K562 (cell line): ENCODE results near the gene VWA2. TPM values are rescaled to one million over a fixed set of nuclear protein-coding genes. Genes with fewer than 3 reads are reported as not detected.

Source experiments
- MAFK ChIP-seq: IDR thresholded peaks from 2 replicates; pipeline ENCODE4 v1.6.1; 2011; ENCODE audit warnings: low read length, improper control_type of control experiment
- NR2F6 ChIP-seq: fragments of 450-650 bp; formaldehyde crosslinking; IDR thresholded peaks from 2 replicates; pipeline ENCODE4 v1.4.0; 2020; ENCODE audit warnings: mild to moderate bottlenecking
- TFAM ChIP-seq: fragments of 250-450 bp; sonication (Bioruptor Pico); conservative IDR thresholded peaks from 2 replicates; pipeline ENCODE4 v1.5.0; 2021; ENCODE audit warnings: mild to moderate bottlenecking, moderate library complexity
- ZNF253 ChIP-seq: fragments of 250-450 bp; sonication (Bioruptor Pico); conservative IDR thresholded peaks from 2 replicates; pipeline ENCODE4 v1.6.1; 2021; ENCODE audit warnings: mild to moderate bottlenecking
- ZNF592 ChIP-seq: fragments of 450-650 bp; IDR thresholded peaks from 2 replicates; pipeline ENCODE4 v1.6.1; 2017; ENCODE audit warnings: antibody characterized with exemption, mild to moderate bottlenecking
- ZSCAN29 ChIP-seq: fragments of 450-650 bp; IDR thresholded peaks from 2 replicates; pipeline ENCODE4 v1.6.1; 2017
- polyA plus RNA-seq, 8 experiments: library from polyadenylated mRNA; depleted of rRNA in 4 of 8; stranded (reverse) in 5 of 8; unstranded in 3 of 8; fragments of >200 nt; fragmentation: Nextera tagmentation in 2 of 8; fragmentation: Illumina TruSeq in 1 of 8; extraction: Ambion mirVana in 2 of 8; extraction: Trizol in 1 of 8; gene quantifications; 2 replicates each; pipeline versions ENCODE4 v1.2.1 to v1.2.3, GENCODE V29; 2011 to 2014; ENCODE audit warnings: inconsistent platforms in 1 of 8, missing spikeins in 1 of 8
- total RNA-seq, 7 experiments: library from RNA; depleted of rRNA in 6 of 7; stranded (reverse); fragments of >200 nt in 6 of 7; fragmentation: Illumina TruSeq in 2 of 7; extraction: Trizol in 2 of 7; gene quantifications; 2 replicates each; pipeline versions ENCODE4 v1.2.1 to v1.2.3, GENCODE V29; 2011 to 2021; ENCODE audit warnings: low replicate concordance in 1 of 7

VWA2 gene
- total and polyA plus RNA-seq, 9 of the 15 experiments (the other 6 are each of a cell fraction or from before 2014, with no cell fraction given): not detected

GRCh38 chr10:114340816-114341215 is 101.8 kb downstream of the VWA2 start (continued):
- TF ChIP-seq ZNF592 (no peak), MAFK (no peak), ZNF253 (CRISPR knock-in tag) (no peak), NR2F6 (CRISPR knock-in tag) (no peak), TFAM (no peak), ZSCAN29 (no peak)

Other genes starting within 250 kb of the VWA2 start
- 0.09 and 0.12 TPM in 2 replicates for gene ADRB1, start 195.4 kb upstream of the VWA2 start, total RNA-seq (2014; rRNA removed)
- 0.06 TPM in 1 of 2 replicates, not detected in the other for gene ADRB1, start 195.4 kb upstream of the VWA2 start, total RNA-seq (2014; rRNA removed; fragmentation: Illumina TruSeq; extraction: Trizol)
- gene ADRB1, start 195.4 kb upstream of the VWA2 start, total RNA-seq (2015; rRNA removed; fragmentation: Illumina TruSeq; extraction: Trizol): not detected in 2 replicates
- 0.07 and 0.11 TPM in 2 replicates for gene ADRB1, start 195.4 kb upstream of the VWA2 start, total RNA-seq (2021)
- gene ADRB1, start 195.4 kb upstream of the VWA2 start, polyA plus RNA-seq (2011; rRNA removed): 0.07 TPM in 1 of 2 replicates, not detected in the other
- gene ADRB1, start 195.4 kb upstream of the VWA2 start, polyA plus RNA-seq (2014; fragmentation: Illumina TruSeq; extraction: Trizol): not detected in 2 replicates
- gene ADRB1, start 195.4 kb upstream of the VWA2 start, polyA plus RNA-seq (2014; fragmentation: Nextera tagmentation; extraction: Ambion mirVana): under 1 TPM in 1 of 2 experiments, not detected in 1; 0.07 TPM
- gene ADRB1, start 195.4 kb upstream of the VWA2 start, polyA plus RNA-seq (2014; rRNA removed): not detected in 2 replicates
- gene CCDC186, start 65.1 kb upstream of the VWA2 start, total RNA-seq (2014; rRNA removed): 2.5 and 7.5 TPM in 2 replicates
- gene CCDC186, start 65.1 kb upstream of the VWA2 start, total RNA-seq (2014; rRNA removed; fragmentation: Illumina TruSeq; extraction: Trizol): 6.2 and 8.3 TPM in 2 replicates
- 4.7 and 5.5 TPM in 2 replicates for gene CCDC186, start 65.1 kb upstream of the VWA2 start, total RNA-seq (2015; rRNA removed; fragmentation: Illumina TruSeq; extraction: Trizol)
- 3.3 and 3.8 TPM in 2 replicates for gene CCDC186, start 65.1 kb upstream of the VWA2 start, total RNA-seq (2021)
- gene CCDC186, start 65.1 kb upstream of the VWA2 start, polyA plus RNA-seq (2011; rRNA removed): 5.4 and 7.1 TPM in 2 replicates
- 4.1 and 4.7 TPM in 2 replicates for gene CCDC186, start 65.1 kb upstream of the VWA2 start, polyA plus RNA-seq (2014; fragmentation: Illumina TruSeq; extraction: Trizol)
- gene CCDC186, start 65.1 kb upstream of the VWA2 start, polyA plus RNA-seq (2014; fragmentation: Nextera tagmentation; extraction: Ambion mirVana): 1 to 10 TPM; 2.0 to 2.6 TPM
- 2.5 and 3.6 TPM in 2 replicates for gene CCDC186, start 65.1 kb upstream of the VWA2 start, polyA plus RNA-seq (2014; rRNA removed)
- gene TDRD1, start 59.9 kb upstream of the VWA2 start, total RNA-seq (2014; rRNA removed): not detected in 2 replicates
- not detected in 2 replicates for gene TDRD1, start 59.9 kb upstream of the VWA2 start, total RNA-seq (2014; rRNA removed; fragmentation: Illumina TruSeq; extraction: Trizol)
- gene TDRD1, start 59.9 kb upstream of the VWA2 start, total RNA-seq (2015; rRNA removed; fragmentation: Illumina TruSeq; extraction: Trizol): not detected in 2 replicates
- not detected in 2 replicates for gene TDRD1, start 59.9 kb upstream of the VWA2 start, total RNA-seq (2021)
- gene TDRD1, start 59.9 kb upstream of the VWA2 start, polyA plus RNA-seq (2011; rRNA removed): not detected in 2 replicates
- not detected in 2 replicates for gene TDRD1, start 59.9 kb upstream of the VWA2 start, polyA plus RNA-seq (2014; fragmentation: Illumina TruSeq; extraction: Trizol)
- not detected for gene TDRD1, start 59.9 kb upstream of the VWA2 start, polyA plus RNA-seq (2014; fragmentation: Nextera tagmentation; extraction: Ambion mirVana)
- not detected in 2 replicates for gene TDRD1, start 59.9 kb upstream of the VWA2 start, polyA plus RNA-seq (2014; rRNA removed)
- gene AFAP1L2, start 165.2 kb downstream of the VWA2 start, total RNA-seq (2014; rRNA removed): not detected in 2 replicates
- gene AFAP1L2, start 165.2 kb downstream of the VWA2 start, total RNA-seq (2014; rRNA removed; fragmentation: Illumina TruSeq; extraction: Trizol): not detected in 2 replicates
- gene AFAP1L2, start 165.2 kb downstream of the VWA2 start, total RNA-seq (2015; rRNA removed; fragmentation: Illumina TruSeq; extraction: Trizol): not detected in 2 replicates
- gene AFAP1L2, start 165.2 kb downstream of the VWA2 start, total RNA-seq (2021): 0.07 TPM in 2 replicates
- gene AFAP1L2, start 165.2 kb downstream of the VWA2 start, polyA plus RNA-seq (2011; rRNA removed): not detected in 2 replicates
- not detected in 2 replicates for gene AFAP1L2, start 165.2 kb downstream of the VWA2 start, polyA plus RNA-seq (2014; fragmentation: Illumina TruSeq; extraction: Trizol)
- gene AFAP1L2, start 165.2 kb downstream of the VWA2 start, polyA plus RNA-seq (2014; fragmentation: Nextera tagmentation; extraction: Ambion mirVana): not detected
- not detected in 2 replicates for gene AFAP1L2, start 165.2 kb downstream of the VWA2 start, polyA plus RNA-seq (2014; rRNA removed)